SK-N-MC (cell line): ENCODE measurements around the gene DSCAML1.

Experiments
- EZH2 ChIP-seq: fragments of 200-600 bp; sonication (generic); IDR thresholded peaks from one replicate; pipeline ENCODE4 v1.6.1; 2017; ENCODE audit warnings: antibody characterized with exemption
- FOXP2 ChIP-seq: optimal IDR thresholded peaks from 2 replicates; pipeline ENCODE3; 2011; ENCODE audit warnings: mild to moderate bottlenecking, moderate library complexity; ENCODE audit not compliant: insufficient read depth; ENCODE audit errors: extremely low read length, control extremely low read depth

DNA sequence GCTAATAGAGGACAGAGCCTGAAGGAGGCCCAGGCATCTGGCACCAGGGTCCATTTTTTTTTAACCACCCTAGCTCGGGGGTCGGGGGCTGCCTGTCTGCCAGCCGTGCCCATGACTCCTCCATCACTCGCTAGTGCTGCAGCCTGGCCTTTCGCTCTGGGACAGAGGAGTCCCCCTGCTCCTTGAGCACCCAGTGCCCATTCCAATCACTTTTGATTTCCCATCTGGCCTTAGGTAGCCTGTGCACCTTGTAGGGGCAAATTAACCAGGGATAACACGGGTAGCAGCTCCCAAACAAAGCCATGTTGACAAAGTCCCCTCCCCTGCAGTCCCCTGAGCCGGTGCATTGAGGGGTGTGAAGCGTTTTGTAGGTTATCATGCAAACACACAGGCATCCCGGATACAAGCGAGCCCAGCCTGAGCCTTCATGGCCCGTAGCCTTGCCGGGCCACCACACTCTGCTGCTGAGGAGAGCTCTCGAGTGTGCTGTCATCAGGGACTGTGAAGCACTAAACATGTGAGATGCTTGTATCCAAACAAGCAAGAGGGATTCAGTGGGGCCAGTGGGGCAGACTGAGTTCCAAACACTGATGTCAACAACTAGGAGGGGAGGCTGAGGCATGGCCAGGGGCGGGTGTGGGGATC, 208.7 kb downstream of the DSCAML1 start:
- no peak for TF ChIP-seq FOXP2
- TF ChIP-seq EZH2 = no peak
